Stomach (tissue), 9 donors: ENCODE measurements around the gene DLG2. TPM values are rescaled to one million over a fixed set of nuclear protein-coding genes. Genes with fewer than 3 reads are reported as not detected.
A peak's percentile ranks its signal among the peaks of the same experiment; 100 is the strongest.

Experiments used
- DNase-seq, 2 donors: peaks; one replicate each; pipeline versions ENCODE4 v3.0.0 to v3.0.0-alpha.2; 2013 to 2019
- H3K27ac ChIP-seq, 5 donors: fragments of 200-600 bp in 4 of 5; sonication (generic) in 4 of 5; one replicate each; pipeline ENCODE4 v1.5.1; 2013 to 2019; ENCODE audit warnings: mild to moderate bottlenecking in 1 of 5, moderate library complexity in 1 of 5
- H3K27me3 ChIP-seq, 3 donors: fragments of 200-600 bp; sonication (generic); one replicate each; pipeline ENCODE4 v1.5.1; 2017 to 2019; ENCODE audit warnings: mixed run types in 1 of 3
- H3K36me3 ChIP-seq, 4 donors: fragments of 200-600 bp; sonication (generic); 1 replicate in 3 of 4; 2 replicates in 1 of 4; pipeline ENCODE4 v1.5.1; 2016 to 2019
- H3K4me1 ChIP-seq, 4 donors: fragments of 200-600 bp; sonication (generic); one replicate each; pipeline ENCODE4 v1.5.1; 2016 to 2019
- H3K4me3 ChIP-seq, 4 donors: fragments of 200-600 bp; sonication (generic) in 3 of 4; one replicate each; pipeline ENCODE4 v1.5.1; 2016 to 2019; ENCODE audit warnings: mild to moderate bottlenecking in 1 of 4
- H3K9me3 ChIP-seq, 4 donors: fragments of 200-600 bp; sonication (generic); one replicate each; pipeline ENCODE4 v1.5.1; 2016 to 2019
- EP300 ChIP-seq: sonication (generic); formaldehyde crosslinking; IDR thresholded peaks from one replicate; pipeline ENCODE4 v1.6.1; 2017; ENCODE audit warnings: antibody characterized with exemption
- POLR2A ChIP-seq, 4 donors: fragments of 450-650 bp; IDR thresholded peaks; one replicate each; pipeline ENCODE4 v1.6.1; 2016; ENCODE audit warnings: antibody characterized with exemption in 4 of 4, control low read depth in 2 of 4, mild to moderate bottlenecking in 1 of 4, moderate library complexity in 1 of 4
- POLR2AphosphoS5 ChIP-seq, 3 donors: sonication (generic); formaldehyde crosslinking; IDR thresholded peaks; one replicate each; pipeline ENCODE4 v1.6.1; 2016; ENCODE audit warnings: antibody characterized with exemption in 3 of 3
- WGBS, 5 donors: extraction: QIAGEN DNeasy Blood & Tissue Kit in 3 of 5; methylation state at CpG; one replicate each; pipeline versions ENCODE4 v1.1.5 to v1.1.7; 2013 to 2018; 5-methylcytosine and 5-hydroxymethylcytosine counted together
- intact Hi-C: fragments of 100-400 bp; cut with DNase I; formaldehyde crosslinking; loops from one replicate; pipeline ENCODE4 v1.15.1; 2023; ENCODE audit warnings: low total_unique reads
- polyA plus RNA-seq, 3 donors: library from polyadenylated mRNA; stranded (reverse); fragments of 200-250 nt; gene quantifications; one replicate each; pipeline ENCODE4 v1.2.3, GENCODE V29; 2013
- total RNA-seq, 5 donors: library from RNA; depleted of rRNA; stranded (reverse); fragments of >200 nt; gene quantifications; one replicate each; pipeline versions ENCODE4 v1.1.0 to v1.2.3, GENCODE V29; 2014 to 2016
- TF ChIP-seq, protein P1 (sequence below), 7 experiments: fragments of 450-650 bp in 4 of 7; fragments of 200-600 bp in 3 of 7; sonication (generic) in 3 of 7; IDR thresholded peaks; one replicate each; pipeline ENCODE4 v1.5.1; 2016 to 2019; ENCODE audit warnings: antibody characterized with exemption in 7 of 7, control low read depth in 2 of 7, mild to moderate bottlenecking in 1 of 7
- donor health status: healthy with polysubstance abuse.
- donor health status: Bipolar disorder and iron deficiency.
- donor health status: healthy.

Gene DLG2
- total and polyA plus RNA-seq, 8 donors: 1.3 to 19.1 (median 3.5) TPM

DNA sequence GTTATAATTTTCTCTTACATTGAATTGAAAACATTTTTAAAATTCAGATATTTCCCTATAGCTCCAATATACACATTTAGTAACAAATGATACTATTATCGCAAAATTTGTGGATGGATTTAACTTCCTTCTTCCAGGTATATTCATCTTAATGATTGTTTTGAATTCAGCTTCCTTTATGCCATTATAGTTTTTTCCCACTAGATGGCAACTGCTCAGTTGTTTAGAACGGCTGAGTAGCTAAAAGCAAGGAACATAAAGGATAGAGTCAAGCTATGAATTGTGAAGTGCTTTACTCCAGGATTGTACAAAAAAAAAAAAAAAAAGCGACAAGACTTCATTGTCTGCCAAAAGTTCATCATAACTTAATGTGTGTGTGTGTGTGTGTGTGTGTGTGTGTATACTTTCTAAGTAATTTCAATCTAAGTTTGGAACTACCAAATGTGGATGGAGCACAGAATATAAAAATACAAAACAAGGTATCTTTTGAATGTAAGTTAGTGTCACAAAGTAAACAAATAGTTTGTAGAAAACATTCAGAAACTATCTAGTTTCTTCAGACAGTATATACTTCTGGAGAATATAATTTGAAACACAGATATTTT is 846.4 kb downstream of the DLG2 start:
- no peaks in the 10 kb centered on the region for H3K36me3 ChIP-seq
- TF ChIP-seq POLR2A (IDR thresholded peaks at IDR 0.05): no peak
- TF ChIP-seq, protein P1, sequence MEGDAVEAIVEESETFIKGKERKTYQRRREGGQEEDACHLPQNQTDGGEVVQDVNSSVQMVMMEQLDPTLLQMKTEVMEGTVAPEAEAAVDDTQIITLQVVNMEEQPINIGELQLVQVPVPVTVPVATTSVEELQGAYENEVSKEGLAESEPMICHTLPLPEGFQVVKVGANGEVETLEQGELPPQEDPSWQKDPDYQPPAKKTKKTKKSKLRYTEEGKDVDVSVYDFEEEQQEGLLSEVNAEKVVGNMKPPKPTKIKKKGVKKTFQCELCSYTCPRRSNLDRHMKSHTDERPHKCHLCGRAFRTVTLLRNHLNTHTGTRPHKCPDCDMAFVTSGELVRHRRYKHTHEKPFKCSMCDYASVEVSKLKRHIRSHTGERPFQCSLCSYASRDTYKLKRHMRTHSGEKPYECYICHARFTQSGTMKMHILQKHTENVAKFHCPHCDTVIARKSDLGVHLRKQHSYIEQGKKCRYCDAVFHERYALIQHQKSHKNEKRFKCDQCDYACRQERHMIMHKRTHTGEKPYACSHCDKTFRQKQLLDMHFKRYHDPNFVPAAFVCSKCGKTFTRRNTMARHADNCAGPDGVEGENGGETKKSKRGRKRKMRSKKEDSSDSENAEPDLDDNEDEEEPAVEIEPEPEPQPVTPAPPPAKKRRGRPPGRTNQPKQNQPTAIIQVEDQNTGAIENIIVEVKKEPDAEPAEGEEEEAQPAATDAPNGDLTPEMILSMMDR (IDR thresholded peaks at IDR 0.05): peak in 2 of 7 experiments; percentile 15 to 17

GRCh38 chr11:84775503-84775902 is 851.6 kb downstream of the DLG2 start:
- intact Hi-C loops: no loop called here
- no peaks in the 10 kb centered on the region for H3K27me3 ChIP-seq
- peaks cover 0 to 14% (median 5%) of the 10 kb centered on the region in 4 donors for H3K9me3 ChIP-seq
- TF ChIP-seq EP300 (no peak), POLR2AphosphoS5 (IDR thresholded peaks at IDR 0.05) (no peak), POLR2A (IDR thresholded peaks at IDR 0.05) (no peak)
- TF ChIP-seq, protein P1 (IDR thresholded peaks at IDR 0.05): no peak
- no peak overlapping the region for H3K27ac ChIP-seq
- WGBS, 5 donors: 83 to 93% (median 91%) methylated on average over 2 of the region's 2 CpGs
- no peak for DNase-seq
- no peaks in the 10 kb centered on the region for H3K4me1 ChIP-seq
- H3K4me3 ChIP-seq: no peak overlapping the region
- no peaks in the 10 kb centered on the region for H3K36me3 ChIP-seq

More for the DNA sequence above, 846.4 kb downstream of the DLG2 start:
- Histone ChIP-seq H3K4me1 (no peaks in the 10 kb centered on the region), H3K4me3 (no peak overlapping the region), H3K9me3 (no peaks in the 10 kb centered on the region), H3K27me3 (no peaks in the 10 kb centered on the region), H3K27ac (no peak overlapping the region)
- DNase-seq: peak in 1 of 2 donors; percentile 40
- intact Hi-C loops: no loop called here
- 11 to 21% (median 19%) methylated on average over 3 of the region's 3 CpGs for WGBS, 5 donors

GRCh38 chr11:84763931-84764330 is 863.2 kb downstream of the DLG2 start:
- intact Hi-C loops: no loop called here
- DNase-seq: no peak
- H3K36me3 ChIP-seq: no peaks in the 10 kb centered on the region

GRCh38 chr11:84757711-84758110 is 869.4 kb downstream of the DLG2 start:
- DNase-seq: no peak
- Histone ChIP-seq H3K36me3 (no peaks in the 10 kb centered on the region), H3K27ac (no peak overlapping the region), H3K27me3 (no peaks in the 10 kb centered on the region), H3K4me1 (no peaks in the 10 kb centered on the region), H3K4me3 (no peak overlapping the region), H3K9me3 (peaks cover 0 to 3% (median 0%) of the 10 kb centered on the region in 4 donors)
- no peak for TF ChIP-seq POLR2A (IDR thresholded peaks at IDR 0.05)
- TF ChIP-seq, protein P1 (IDR thresholded peaks at IDR 0.05): no peak
- WGBS, 5 donors: 75 to 85% (median 81%) methylated on average over 2 of the region's 2 CpGs
- intact Hi-C loops: no loop called here

More at GRCh38 chr11:84763931-84764330, 863.2 kb downstream of the DLG2 start:
- Histone ChIP-seq H3K27ac (no peak overlapping the region), H3K4me3 (no peak overlapping the region), H3K27me3 (no peaks in the 10 kb centered on the region), H3K4me1 (no peaks in the 10 kb centered on the region), H3K9me3 (no peaks in the 10 kb centered on the region)
- TF ChIP-seq EP300 (no peak), POLR2A (IDR thresholded peaks at IDR 0.05) (no peak), POLR2AphosphoS5 (IDR thresholded peaks at IDR 0.05) (no peak)
- TF ChIP-seq, protein P1 (IDR thresholded peaks at IDR 0.05): no peak
